ENCODE results near the gene CHAC2. TPM values are rescaled to one million over a fixed set of nuclear protein-coding genes. Genes with fewer than 3 reads are reported as not detected.

Gene CHAC2
- total RNA-seq, 1 donor from 2014 or later, result 2.9 TPM

DNA sequence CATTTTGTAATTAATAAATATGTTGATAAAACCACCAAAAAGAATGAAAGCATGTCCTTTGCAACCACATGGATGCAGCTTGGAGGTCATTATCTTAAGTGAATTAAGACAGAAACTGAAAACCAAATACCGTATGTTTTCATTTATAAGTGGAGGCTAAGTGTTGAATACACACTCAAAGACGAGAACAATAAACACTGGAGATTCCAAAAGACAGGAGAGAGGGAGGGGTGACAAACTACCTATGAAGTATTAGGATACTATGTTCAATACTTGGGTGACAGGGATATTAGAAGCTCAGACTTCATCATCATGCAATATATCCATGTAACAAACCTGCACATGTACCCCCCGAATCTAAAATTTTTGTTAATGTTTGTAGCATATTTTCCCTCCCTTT lies 26.2 kb downstream of the CHAC2 start:
- Mint-ChIP-seq H3K27me3 (no peaks in the 10 kb centered on the region), H3K9me3 (ENCODE audit: low read depth) (no peaks in the 10 kb centered on the region), H3K27ac (no peak overlapping the region), H3K4me1 (ENCODE audit: low read depth) (no peaks in the 10 kb centered on the region), H3K36me3 (ENCODE audit: insufficient read depth) (peaks cover 5% of the 10 kb centered on the region), H3K4me3 (ENCODE audit: low read depth) (no peak overlapping the region)
- TF ChIP-seq, protein P1, sequence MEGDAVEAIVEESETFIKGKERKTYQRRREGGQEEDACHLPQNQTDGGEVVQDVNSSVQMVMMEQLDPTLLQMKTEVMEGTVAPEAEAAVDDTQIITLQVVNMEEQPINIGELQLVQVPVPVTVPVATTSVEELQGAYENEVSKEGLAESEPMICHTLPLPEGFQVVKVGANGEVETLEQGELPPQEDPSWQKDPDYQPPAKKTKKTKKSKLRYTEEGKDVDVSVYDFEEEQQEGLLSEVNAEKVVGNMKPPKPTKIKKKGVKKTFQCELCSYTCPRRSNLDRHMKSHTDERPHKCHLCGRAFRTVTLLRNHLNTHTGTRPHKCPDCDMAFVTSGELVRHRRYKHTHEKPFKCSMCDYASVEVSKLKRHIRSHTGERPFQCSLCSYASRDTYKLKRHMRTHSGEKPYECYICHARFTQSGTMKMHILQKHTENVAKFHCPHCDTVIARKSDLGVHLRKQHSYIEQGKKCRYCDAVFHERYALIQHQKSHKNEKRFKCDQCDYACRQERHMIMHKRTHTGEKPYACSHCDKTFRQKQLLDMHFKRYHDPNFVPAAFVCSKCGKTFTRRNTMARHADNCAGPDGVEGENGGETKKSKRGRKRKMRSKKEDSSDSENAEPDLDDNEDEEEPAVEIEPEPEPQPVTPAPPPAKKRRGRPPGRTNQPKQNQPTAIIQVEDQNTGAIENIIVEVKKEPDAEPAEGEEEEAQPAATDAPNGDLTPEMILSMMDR (IDR thresholded peaks at IDR 0.05; ENCODE audit: unreplicated experiment), result no peak
- no peak for DNase-seq (ENCODE audit: low spot score, unreplicated experiment)

GRCh38 chr2:53801547-53801946 lies 33.9 kb downstream of the CHAC2 start:
- Mint-ChIP-seq H3K4me1 (ENCODE audit: low read depth) (no peaks in the 10 kb centered on the region), H3K4me3 (ENCODE audit: low read depth) (no peak overlapping the region), H3K27ac (no peak overlapping the region), H3K9me3 (ENCODE audit: low read depth) (no peaks in the 10 kb centered on the region), H3K27me3 (no peaks in the 10 kb centered on the region), H3K36me3 (ENCODE audit: insufficient read depth) (peaks cover 10% of the 10 kb centered on the region)
- DNase-seq (ENCODE audit: low spot score, unreplicated experiment), result no peak
- TF ChIP-seq, protein P1 (IDR thresholded peaks at IDR 0.05; ENCODE audit: unreplicated experiment), result no peak

- no peaks in the 10 kb centered on the region for H3K27me3 Mint-ChIP-seq
- H3K4me3 Mint-ChIP-seq (ENCODE audit: low read depth), result no peak overlapping the region
These were observed 35.1 kb downstream of the CHAC2 start for GRCh38 chr2:53802617-53803151.

GRCh38 chr2:53811601-53812000 lies 44.0 kb downstream of the CHAC2 start:
- H3K36me3 Mint-ChIP-seq (ENCODE audit: insufficient read depth), result peaks cover 18% of the 10 kb centered on the region
- no peaks in the 10 kb centered on the region for H3K27me3 Mint-ChIP-seq
- no peak for DNase-seq (ENCODE audit: low spot score, unreplicated experiment)

More at GRCh38 chr2:53802617-53803151, 35.1 kb downstream of the CHAC2 start:
- TF ChIP-seq, protein P1 (IDR thresholded peaks at IDR 0.05; ENCODE audit: unreplicated experiment), result no peak
- no peaks in the 10 kb centered on the region for H3K9me3 Mint-ChIP-seq (ENCODE audit: low read depth)
- H3K27ac Mint-ChIP-seq, result no peak overlapping the region
- H3K4me1 Mint-ChIP-seq (ENCODE audit: low read depth), result no peaks in the 10 kb centered on the region
- peaks cover 10% of the 10 kb centered on the region for H3K36me3 Mint-ChIP-seq (ENCODE audit: insufficient read depth)
- DNase-seq (ENCODE audit: low spot score, unreplicated experiment), result no peak

DNA sequence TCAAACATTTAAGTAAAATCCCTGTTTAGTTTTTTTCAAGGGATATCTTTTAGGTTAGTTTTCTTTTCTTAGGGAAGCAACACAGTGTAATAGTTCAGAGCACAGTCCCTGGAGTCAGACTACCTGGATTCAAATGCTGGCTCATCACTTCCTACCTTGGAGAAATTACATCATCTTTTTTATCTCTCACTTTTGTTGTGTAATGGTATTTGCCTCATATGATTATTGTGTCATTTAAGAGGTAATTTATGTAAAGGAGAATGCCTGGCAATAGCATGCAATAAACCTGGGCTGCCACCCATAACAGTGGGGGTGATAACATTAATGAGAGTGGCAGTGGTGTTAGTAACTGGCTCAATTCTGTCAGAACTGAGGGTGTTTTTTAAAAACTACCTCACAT lies 45.5 kb downstream of the CHAC2 start:
- peaks cover 19% of the 10 kb centered on the region for H3K36me3 Mint-ChIP-seq (ENCODE audit: insufficient read depth)
- no peaks in the 10 kb centered on the region for H3K4me1 Mint-ChIP-seq (ENCODE audit: low read depth)
- H3K9me3 Mint-ChIP-seq (ENCODE audit: low read depth), result no peaks in the 10 kb centered on the region
- no peaks in the 10 kb centered on the region for H3K27me3 Mint-ChIP-seq
- no peak overlapping the region for H3K27ac Mint-ChIP-seq
- no peak for DNase-seq (ENCODE audit: low spot score, unreplicated experiment)
- TF ChIP-seq, protein P1 (IDR thresholded peaks at IDR 0.05; ENCODE audit: unreplicated experiment), result no peak
- no peak overlapping the region for H3K4me3 Mint-ChIP-seq (ENCODE audit: low read depth)

More at GRCh38 chr2:53811601-53812000, 44.0 kb downstream of the CHAC2 start:
- TF ChIP-seq, protein P1 (IDR thresholded peaks at IDR 0.05; ENCODE audit: unreplicated experiment), result no peak
- H3K9me3 Mint-ChIP-seq (ENCODE audit: low read depth), result no peaks in the 10 kb centered on the region
- no peak overlapping the region for H3K27ac Mint-ChIP-seq
- H3K4me3 Mint-ChIP-seq (ENCODE audit: low read depth), result no peak overlapping the region
- no peaks in the 10 kb centered on the region for H3K4me1 Mint-ChIP-seq (ENCODE audit: low read depth)

Measured in progenitor cell of endocrine pancreas (in vitro differentiated cells).